Measurements from ENCODE around the gene SALL3.

The SALL3 gene

DNA sequence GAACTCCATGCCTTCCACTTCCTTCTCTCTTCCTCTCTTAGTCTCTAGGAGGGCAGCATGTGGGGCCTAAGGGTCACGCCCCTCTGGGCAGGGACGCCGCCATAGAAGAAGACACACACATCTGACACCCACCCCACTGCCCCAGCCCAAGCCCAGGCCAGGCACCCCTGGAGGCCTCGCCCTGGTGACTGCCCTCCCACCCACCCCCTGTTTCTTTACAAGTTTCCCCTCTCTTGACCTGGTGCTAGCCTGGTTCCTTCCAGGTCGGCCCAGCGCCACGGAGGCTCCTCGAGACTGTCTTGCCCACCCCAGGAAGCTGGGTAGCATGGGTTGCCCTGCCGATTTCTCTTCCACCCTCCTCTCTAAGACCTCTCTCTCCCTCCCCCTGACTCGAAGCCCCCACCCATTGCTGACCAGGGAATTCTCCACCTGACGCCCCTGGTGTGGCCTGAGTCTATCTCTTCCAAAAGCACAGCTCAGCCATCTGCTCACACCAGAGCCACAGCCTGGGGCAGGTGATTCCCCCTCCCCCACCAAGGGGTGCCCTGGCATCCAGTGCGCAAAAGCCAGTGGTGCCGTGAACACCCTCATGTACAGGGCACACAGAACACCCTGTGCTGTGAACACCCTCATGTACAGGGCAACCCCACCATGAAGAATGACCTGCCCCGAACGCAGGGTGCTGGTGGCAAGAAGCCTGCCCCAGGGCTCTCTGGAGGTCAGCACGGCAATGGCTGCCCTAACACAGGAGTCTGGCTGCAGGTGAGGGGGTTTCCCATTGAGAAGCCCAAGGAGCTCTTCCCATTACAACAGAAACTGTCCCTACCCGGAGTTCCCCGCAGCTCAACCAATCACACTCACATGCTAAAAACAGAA lies 13.5 kb upstream of the SALL3 start:
- DNase-seq: no peak

- DNase-seq: no peak
These were observed 12.9 kb upstream of the SALL3 start for GRCh38 chr18:78966793-78967106.

- DNase-seq: no peak
These were observed 11.9 kb upstream of the SALL3 start for GRCh38 chr18:78967692-78968091.

GRCh38 chr18:78969574-78970315 lies 9.9 kb upstream of the SALL3 start:
- no peak for DNase-seq

- no peak for DNase-seq
These were observed 8.8 kb upstream of the SALL3 start for GRCh38 chr18:78970774-78971333.

DNA sequence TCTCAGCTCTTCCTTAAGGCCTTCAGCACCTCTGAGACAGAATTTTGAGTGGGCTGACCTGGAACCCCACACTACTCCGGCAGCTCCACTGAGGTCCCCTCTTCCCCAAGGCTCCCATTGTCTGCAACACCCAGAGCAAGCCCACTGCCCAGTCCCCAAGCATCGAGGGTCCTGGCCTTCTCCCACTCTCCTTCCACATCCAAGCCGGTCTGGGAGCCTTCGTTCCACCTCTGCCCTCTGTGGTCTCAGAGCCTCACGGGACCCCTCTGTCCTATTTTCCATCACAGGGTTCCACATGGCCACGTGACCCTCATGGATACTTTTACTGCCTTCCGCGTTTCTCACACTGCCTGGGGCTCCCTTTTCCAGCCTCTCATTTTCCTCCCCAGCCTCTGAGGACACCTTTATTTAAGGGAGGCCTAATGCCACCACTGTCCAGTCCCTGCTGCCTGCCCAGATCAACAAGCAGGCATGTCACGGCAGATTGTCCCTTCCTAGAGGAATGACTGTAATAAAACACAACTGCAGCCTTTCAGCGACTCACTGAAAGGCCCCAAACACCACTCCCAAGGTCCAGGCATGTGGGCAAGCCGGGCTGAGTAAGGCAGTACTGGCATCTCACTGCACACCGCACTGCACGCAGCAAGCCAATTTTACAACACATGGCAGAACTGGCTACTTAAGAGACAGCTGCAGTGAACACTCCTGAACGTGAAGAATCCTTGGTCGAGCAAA lies 7.9 kb upstream of the SALL3 start:
- no peak for DNase-seq

GRCh38 chr18:78972385-78972918 lies 7.2 kb upstream of the SALL3 start:
- DNase-seq: no peak

DNA sequence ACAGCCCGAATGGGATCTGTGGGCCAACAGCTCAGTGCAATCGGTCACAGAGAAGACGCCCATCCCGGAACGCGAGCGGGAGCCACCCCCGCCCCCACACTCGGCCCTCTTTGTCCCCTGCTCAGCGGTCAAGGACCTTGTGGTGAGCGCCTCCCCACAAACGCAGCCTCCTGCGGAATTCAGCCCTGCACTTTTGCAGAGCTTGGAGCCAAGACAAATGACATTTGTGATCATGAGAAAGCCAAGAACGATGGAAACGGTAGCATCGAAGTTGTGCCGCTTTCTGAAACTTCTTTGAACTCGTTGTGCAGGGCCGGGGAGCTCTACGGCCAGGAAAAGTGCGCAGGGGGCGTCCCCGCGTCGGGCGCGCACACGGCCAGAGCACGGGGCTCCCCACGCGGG lies 6.7 kb upstream of the SALL3 start:
- DNase-seq: no peak

GRCh38 chr18:78973357-78974083 lies 6.1 kb upstream of the SALL3 start:
- DNase-seq: no peak

DNA sequence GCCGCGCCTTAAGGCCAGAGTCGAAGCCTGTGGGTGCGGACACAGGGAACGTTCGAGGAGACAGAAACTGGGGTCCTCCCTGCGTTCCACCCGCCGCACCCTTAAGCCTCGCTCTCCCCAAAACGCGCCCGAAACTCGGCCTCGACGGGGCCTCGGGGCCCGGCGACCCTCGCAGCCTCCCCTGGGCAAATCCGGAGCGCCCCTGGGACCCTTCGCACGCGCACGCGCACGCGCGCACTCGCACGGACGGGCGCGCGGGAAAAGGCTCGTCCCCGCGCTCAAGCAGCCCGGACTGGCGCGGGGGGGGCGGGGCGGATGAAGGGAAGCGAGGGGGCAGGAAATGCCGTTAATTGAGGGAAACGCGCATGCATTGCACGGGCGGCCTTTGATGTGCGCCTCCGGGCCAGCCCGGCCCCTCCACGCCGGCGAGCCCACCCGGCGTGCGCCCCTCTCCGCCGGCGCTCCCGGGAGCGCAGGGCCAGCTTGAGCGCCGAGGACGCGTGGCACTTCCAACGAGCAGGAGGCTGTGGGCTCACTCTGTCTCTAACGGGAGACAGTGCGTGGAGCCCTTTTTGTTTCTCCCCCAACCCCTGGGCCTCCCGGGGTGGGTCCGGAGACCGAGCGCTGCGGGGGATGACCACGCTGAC lies 5.4 kb upstream of the SALL3 start:
- no peak for DNase-seq

DNA sequence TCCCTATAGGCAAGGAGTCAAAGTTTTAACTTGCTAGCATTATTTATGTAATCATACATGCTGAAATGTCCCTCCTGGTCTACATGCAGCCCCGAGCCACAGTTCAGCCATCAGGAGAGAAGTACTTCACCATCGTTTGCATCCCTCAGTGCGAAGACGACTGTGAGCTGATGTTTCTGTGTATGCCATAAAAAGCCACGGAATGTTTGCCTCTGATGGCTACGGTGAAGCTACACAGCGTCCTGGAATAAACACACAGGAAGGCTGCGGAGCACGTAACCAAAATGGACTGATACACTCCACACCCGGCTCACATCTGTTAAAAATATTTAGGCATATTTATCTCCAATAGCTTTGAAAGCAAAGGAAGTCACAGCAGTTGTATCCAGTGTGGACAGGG lies 4.3 kb upstream of the SALL3 start:
- DNase-seq: no peak

DNA sequence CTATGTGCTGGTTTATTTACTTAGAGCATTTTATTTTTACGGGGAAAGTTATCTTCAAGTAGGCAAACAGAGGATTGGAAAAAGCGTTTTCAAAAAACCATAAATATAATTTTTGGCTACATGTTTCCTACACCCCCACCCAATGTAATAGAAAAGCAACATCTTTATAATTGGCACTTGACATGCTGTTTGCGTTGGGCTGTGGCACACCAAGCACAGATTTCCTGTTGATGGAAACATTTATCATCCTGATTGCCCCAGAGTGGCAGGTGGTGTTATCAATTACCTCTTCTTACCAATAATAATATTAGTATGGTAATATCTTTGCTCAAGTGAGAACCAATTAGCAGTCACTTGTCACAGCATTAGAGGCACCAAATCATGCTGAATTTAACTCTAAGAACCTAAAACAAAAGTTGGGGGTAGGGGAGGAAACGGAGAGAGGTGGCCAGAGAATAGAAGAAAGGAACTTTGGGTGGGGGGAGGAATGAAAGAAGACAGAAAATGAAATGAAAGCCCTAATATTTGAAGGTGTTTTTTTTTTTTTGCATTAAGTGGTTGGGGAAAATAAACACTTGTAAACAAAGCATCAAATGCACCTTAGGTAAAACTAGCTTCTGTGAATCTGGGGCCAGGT lies 3.8 kb upstream of the SALL3 start:
- DNase-seq: no peak

GRCh38 chr18:78976765-78977636 lies 2.6 kb upstream of the SALL3 start:
- DNase-seq: no peak

GRCh38 chr18:78977637-78978348 lies 1.8 kb upstream of the SALL3 start:
- DNase-seq: no peak

DNA sequence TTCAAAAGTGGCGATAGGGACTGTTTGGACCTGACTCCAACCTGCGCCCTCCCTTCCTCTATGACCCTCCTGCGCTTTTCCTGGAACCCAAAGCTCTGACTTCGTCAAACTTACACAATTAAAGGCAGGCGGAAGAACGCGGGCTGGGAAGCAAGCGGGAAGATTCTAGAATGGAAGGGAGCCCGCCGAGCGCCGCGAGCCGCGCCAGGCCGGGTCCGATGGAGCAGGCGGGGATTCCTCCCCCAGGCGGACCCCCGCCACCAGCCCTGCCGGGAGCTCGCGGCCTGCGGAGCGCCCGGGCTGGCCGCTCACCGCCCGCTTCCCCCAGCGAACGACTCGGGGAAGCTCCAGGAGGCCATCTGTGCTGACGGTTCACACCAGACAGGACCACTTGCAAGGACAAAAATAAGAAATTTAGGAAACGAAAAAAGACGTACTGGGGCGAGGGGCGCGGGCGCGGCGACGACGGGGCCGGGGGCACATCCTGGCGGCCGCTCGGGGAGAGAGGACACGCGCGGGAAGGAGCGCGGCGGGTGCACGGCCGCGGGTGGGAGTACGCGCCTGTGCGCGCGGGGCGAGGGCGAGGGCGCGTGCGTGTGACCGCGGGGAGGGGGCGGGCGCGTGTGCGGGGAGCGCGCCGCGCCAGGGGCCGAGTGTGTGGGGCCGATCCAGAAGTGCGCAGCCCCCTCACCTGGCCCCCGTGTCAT lies 1.1 kb upstream of the SALL3 start:
- no peak for DNase-seq

DNA sequence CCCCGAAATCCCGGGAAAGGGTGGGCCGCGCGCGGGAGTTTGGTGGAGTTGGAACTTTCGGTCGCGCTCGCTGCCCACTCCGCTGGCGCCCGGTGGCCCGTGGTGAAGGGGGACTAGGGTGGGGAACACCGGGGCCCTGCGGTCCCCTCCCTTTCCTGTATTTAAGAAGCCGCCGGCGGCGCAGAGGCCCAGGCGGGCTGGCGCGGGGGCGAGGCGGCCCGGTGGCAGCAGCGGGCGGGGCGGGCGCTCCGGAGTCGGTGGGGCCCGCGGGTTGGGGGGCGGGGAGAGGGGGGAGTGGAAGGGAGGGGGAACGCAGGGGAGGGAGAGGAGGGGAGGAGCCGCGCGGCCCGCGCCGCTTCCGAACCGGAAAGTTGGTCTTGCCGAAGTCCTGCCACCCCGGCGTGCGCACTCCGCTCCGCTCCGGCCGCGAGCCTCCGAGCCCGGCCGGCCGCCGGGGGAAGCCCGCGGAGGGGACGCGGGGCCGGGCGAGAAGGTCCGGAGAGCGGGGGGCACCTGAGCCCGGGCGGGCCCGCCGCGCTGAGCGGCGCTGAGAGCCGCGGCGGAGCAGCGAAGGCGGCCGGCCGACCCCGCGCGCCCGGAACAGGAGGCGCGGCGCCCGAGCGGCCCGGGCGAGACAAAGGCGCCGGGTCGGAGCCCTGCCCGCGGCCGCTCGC lies 425 bp upstream of the SALL3 start:
- DNase-seq: no peak

DNA sequence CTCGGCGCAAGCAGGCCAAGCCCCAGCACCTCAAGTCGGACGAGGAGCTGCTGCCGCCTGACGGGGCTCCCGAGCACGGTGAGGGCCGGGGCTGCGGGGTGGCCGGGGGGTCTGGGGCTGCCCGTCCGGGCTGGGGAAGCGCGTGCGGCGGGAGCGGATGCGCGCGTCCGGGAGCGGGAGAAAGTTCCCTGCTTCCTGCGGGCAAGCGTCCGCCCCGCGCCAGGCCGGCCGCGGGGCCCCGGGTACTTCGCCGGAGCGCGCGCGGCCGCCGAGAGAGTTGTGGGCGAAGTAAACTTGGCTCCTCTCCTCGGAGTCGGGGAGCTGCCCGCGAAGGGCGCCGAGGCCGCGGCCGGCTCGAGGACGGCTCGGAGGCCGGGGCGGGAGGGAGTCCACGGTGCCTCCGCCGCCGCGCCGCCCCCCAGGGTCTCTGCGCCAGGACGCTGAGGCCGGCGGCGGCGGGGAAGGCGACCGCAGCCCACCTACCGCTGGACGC lies 707 bp downstream of the SALL3 start:
- DNase-seq: no peak

GRCh38 chr18:78980777-78981380 lies 1.3 kb downstream of the SALL3 start:
- no peak for DNase-seq

Measured in amniotic stem cell (primary cell).